D721Med (cell line): ENCODE data around the gene C1QTNF5.
A peak's percentile ranks its signal among the peaks of the same experiment; 100 is the strongest.

Source experiments
- DNase-seq: peaks from one replicate; pipeline ENCODE4 v3.0.0; 2011; ENCODE audit warnings: low spot score; ENCODE audit not compliant: insufficient read length
- FAIRE-seq: peaks from 2 replicates; lab custom pipeline; 2011; peaks lifted over from hg19 to GRCh38; lab: Jason Lieb, UNC
- CTCF ChIP-seq: IDR thresholded peaks from 2 replicates; pipeline ENCODE4 v1.5.1; 2012; ENCODE audit warnings: mild to moderate bottlenecking, control low read depth; ENCODE audit not compliant: insufficient read depth; ENCODE audit errors: missing control alignments

Gene C1QTNF5

GRCh38 chr11:119380827-119381180 lies 40.1 kb upstream of the C1QTNF5 start:
- no peak for FAIRE-seq
- DNase-seq, result no peak
- TF ChIP-seq CTCF, result no peak

- TF ChIP-seq CTCF, result no peak
- no peak for DNase-seq
- FAIRE-seq, result no peak
These were observed 39.6 kb upstream of the C1QTNF5 start for GRCh38 chr11:119380160-119380826.

- no peak for TF ChIP-seq CTCF
- FAIRE-seq, result no peak
- DNase-seq, result no peak
These were observed 38.3 kb upstream of the C1QTNF5 start for GRCh38 chr11:119378851-119379465.

- DNase-seq (no peak), FAIRE-seq (no peak)
- no peak for TF ChIP-seq CTCF
These were observed 37.4 kb upstream of the C1QTNF5 start for GRCh38 chr11:119377961-119378667.

GRCh38 chr11:119377112-119377901 lies 36.6 kb upstream of the C1QTNF5 start:
- FAIRE-seq, result no peak
- TF ChIP-seq CTCF, result no peak
- DNase-seq, result no peak

- FAIRE-seq, result no peak
- peak; percentile 8 for DNase-seq
- TF ChIP-seq CTCF, result no peak
These were observed 35.6 kb upstream of the C1QTNF5 start for GRCh38 chr11:119376197-119376847.
